AG09309 (cell line): ENCODE results near the gene IQSEC1.

Experiments used
- DNase-seq: peaks from one replicate; pipeline ENCODE4 v3.0.0-alpha.2; 2010; ENCODE audit warnings: low read depth
- H3K4me3 ChIP-seq: 2 replicates; pipeline ENCODE4 v1.5.1; 2011; ENCODE audit warnings: mild to moderate bottlenecking, low read depth, low read length, moderate library complexity; ENCODE audit not compliant: control insufficient read depth
- CTCF ChIP-seq: IDR thresholded peaks from 2 replicates; pipeline ENCODE4 v1.5.1; 2011; ENCODE audit warnings: mild to moderate bottlenecking, low read depth, low read length, inconsistent platforms; ENCODE audit not compliant: insufficient read depth, control insufficient read depth; ENCODE audit errors: missing control alignments

The IQSEC1 gene

GRCh38 chr3:12893852-12894251 is 179.4 kb downstream of the IQSEC1 start:
- no peak for TF ChIP-seq CTCF
- no peak for DNase-seq
- no peak overlapping the region for H3K4me3 ChIP-seq

GRCh38 chr3:12893247-12893646 is 180.0 kb downstream of the IQSEC1 start:
- TF ChIP-seq CTCF: no peak
- DNase-seq: no peak
- no peak overlapping the region for H3K4me3 ChIP-seq

GRCh38 chr3:12892840-12893189 is 180.4 kb downstream of the IQSEC1 start:
- no peak for DNase-seq
- H3K4me3 ChIP-seq: no peak overlapping the region
- no peak for TF ChIP-seq CTCF

DNA sequence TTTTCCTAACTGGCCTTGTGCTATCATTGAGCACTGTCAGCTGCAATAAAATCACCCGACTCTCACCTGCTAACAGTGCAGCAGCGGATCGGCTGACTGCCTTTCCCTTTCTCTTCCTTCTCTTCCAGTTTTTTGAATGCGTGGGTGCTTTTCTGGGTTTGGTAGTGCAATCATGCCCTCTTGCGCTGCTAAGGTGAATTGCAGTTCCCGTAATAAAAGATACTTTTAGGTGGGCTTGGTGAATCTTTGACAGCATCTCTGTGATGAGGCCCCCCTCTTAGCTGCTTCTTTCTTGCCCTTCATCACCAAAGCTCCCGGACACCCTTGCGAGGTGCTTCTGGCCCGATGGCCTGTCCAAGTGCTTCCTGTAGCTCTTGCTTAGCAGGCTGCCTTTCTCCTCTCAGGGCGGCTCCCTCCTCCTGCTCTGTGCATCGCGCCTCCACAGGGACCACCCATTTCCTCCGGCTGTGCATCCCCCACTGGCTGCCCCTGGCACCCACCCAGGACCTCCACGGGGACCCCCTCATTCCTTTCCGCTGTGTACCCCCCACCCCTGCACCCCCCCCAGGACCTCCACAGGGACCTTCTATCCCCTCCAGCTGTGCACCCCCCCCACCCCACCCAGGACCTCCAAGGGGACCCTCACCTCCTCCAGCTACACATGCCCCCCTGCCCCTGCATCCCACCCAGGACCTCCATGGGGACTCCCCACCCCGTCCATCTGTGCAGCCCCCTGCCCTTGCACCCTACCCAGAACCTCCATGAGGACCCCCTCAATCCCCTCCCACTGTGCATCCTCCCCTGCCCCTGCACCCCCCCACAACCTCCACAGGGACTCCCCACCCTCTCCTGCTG is 181.0 kb downstream of the IQSEC1 start:
- peak overlapping the region; percentile 8; the same call in 1 of the 2 replicates for H3K4me3 ChIP-seq
- DNase-seq: peak; percentile 8
- TF ChIP-seq CTCF: peak; percentile 83

- no peak for DNase-seq
- TF ChIP-seq CTCF: no peak
- peak overlapping the region; percentile 8; the same call in 1 of the 2 replicates for H3K4me3 ChIP-seq
Observed at GRCh38 chr3:12891391-12891984, 181.7 kb downstream of the IQSEC1 start.

DNA sequence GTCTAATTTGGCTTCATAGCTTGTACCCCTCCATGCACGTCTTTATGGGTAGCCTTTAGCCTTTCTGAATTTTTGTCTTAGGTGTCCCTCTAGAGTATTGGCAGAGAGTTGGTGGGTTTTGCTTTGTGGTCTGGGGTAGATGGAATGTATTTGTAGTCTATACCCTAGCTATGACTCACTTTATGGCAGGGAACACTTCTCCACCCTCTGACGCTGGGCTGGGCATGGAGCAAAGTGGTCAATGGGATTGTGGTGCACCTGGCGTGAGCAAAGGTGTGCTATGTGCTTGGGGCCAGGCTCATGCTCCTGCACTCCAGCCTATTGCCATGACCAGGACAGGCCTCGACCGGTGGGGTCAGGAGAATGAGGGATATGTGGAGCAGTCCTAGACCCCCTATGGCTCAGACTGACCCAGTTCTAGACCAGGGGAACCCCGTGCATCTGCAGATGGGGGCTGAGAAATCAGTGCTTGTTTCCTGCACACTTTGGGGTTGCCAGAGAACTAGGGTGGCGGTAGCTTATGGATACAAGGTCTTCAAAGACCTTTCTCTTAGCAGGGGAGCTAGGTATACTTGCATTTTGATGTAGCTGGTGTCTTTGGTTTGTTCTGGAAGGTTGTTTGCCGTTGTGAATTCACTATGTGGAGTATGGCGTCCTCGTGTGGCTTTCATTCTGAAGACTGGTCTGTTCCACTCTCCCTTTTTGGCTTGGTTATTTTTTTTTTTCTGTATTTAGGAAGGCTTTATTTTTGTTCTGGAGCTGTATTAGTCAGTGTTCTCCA is 182.4 kb downstream of the IQSEC1 start:
- DNase-seq: no peak
- H3K4me3 ChIP-seq: no peak overlapping the region
- TF ChIP-seq CTCF: peak; percentile 25
